ENCODE measurements around the gene KRT86.

The KRT86 gene

DNA sequence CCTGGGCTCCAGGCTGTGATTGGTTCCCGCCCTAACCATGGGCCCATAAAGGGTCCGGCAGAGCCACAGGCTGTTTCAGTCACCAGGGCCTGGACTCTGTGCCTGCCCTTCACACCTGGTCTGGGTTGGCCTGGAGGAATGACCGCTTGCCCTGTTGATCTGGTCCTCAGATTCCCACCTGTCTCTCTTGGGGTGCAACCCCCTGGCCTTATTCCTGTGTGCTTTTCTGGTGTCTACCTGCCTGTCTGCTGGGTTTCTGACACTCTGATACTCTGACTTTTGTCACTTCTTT is 49.7 kb downstream of the KRT86 start:
- Histone ChIP-seq H3K4me3 (ENCODE audit: insufficient read length, low read depth) (no peak overlapping the region), H3K9me3 (ENCODE audit: insufficient read depth, low read length) (no peaks in the 10 kb centered on the region), H3K27me3 (ENCODE audit: insufficient read depth, insufficient read length) (no peaks in the 10 kb centered on the region), H3K36me3 (ENCODE audit: insufficient read depth, insufficient read length, low read length) (no peaks in the 10 kb centered on the region), H3K4me1 (ENCODE audit: insufficient read depth, insufficient read length) (no peaks in the 10 kb centered on the region), H3K9ac (ENCODE audit: insufficient read length, low read depth) (no peak overlapping the region)
- no peak for TF ChIP-seq SUZ12 (IDR thresholded peaks at IDR 0.05; ENCODE audit: extremely low read depth, insufficient read depth, insufficient read length)
- no peak for TF ChIP-seq YY1 (IDR thresholded peaks at IDR 0.05; ENCODE audit: insufficient read depth, insufficient read length)
- TF ChIP-seq ZNF274 (IDR thresholded peaks at IDR 0.05; ENCODE audit: low read depth, low read length): no peak
- no peak for DNase-seq (ENCODE audit: low read depth, low spot score)

DNA sequence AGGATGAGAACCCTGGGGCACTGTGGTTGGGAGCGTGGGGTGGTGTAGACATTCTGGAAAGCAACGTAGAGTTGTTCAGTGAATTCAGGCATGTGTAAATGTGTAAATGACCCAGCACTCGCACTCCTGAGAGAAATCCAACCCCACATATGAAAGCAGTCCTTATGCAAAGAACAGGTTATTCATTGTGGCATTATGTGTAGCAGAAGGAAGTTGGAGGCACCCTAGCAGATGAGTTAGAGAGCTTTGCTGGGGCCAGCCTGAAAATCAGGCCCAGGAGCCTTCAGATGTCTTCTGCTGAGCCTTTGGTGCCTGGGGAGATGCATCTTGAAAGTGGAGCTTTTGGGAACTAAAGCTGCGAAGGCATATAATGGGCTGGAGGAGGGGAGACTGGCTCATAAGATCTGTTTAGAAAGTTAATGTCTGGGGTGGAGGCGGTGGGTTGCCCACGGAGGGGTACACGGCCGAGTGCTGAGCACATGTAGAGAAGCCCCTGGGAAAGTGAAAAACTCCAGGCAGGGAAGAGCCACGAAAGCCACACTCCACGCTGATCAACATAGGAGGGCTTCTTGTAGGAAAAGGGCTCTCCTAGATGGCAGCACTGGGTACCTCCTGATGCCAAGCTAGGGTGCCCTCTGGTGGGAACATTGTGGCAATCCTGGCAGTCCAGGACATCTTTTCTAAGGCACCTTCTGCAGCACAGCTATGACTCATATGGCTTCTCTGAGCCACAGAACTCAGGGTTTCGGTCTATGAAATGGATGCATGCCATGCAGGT is 52.8 kb downstream of the KRT86 start:
- H3K36me3 ChIP-seq (ENCODE audit: insufficient read depth, insufficient read length, low read length): no peaks in the 10 kb centered on the region
- H3K4me1 ChIP-seq (ENCODE audit: insufficient read depth, insufficient read length): no peaks in the 10 kb centered on the region
- H3K27me3 ChIP-seq (ENCODE audit: insufficient read depth, insufficient read length): peaks cover under 1% of the 10 kb centered on the region
- H3K4me3 ChIP-seq (ENCODE audit: insufficient read length, low read depth): no peak overlapping the region
- no peak overlapping the region for H3K9ac ChIP-seq (ENCODE audit: insufficient read length, low read depth)
- DNase-seq (ENCODE audit: low read depth, low spot score): peak; percentile 90
- no peak for TF ChIP-seq ZNF274 (IDR thresholded peaks at IDR 0.05; ENCODE audit: low read depth, low read length)
- TF ChIP-seq SUZ12 (IDR thresholded peaks at IDR 0.05; ENCODE audit: extremely low read depth, insufficient read depth, insufficient read length): no peak
- no peak for TF ChIP-seq YY1 (IDR thresholded peaks at IDR 0.05; ENCODE audit: insufficient read depth, insufficient read length)
- H3K9me3 ChIP-seq (ENCODE audit: insufficient read depth, low read length): no peaks in the 10 kb centered on the region

GRCh38 chr12:52327830-52328500 is 53.5 kb downstream of the KRT86 start:
- H3K9me3 ChIP-seq (ENCODE audit: insufficient read depth, low read length): no peaks in the 10 kb centered on the region

GRCh38 chr12:52331039-52331438 is 56.6 kb downstream of the KRT86 start:
- H3K36me3 ChIP-seq (ENCODE audit: insufficient read depth, insufficient read length, low read length): no peaks in the 10 kb centered on the region
- no peaks in the 10 kb centered on the region for H3K4me1 ChIP-seq (ENCODE audit: insufficient read depth, insufficient read length)
- H3K9ac ChIP-seq (ENCODE audit: insufficient read length, low read depth): no peak overlapping the region
- TF ChIP-seq SUZ12 (IDR thresholded peaks at IDR 0.05; ENCODE audit: extremely low read depth, insufficient read depth, insufficient read length): no peak
- no peak for TF ChIP-seq ZNF274 (IDR thresholded peaks at IDR 0.05; ENCODE audit: low read depth, low read length)
- TF ChIP-seq YY1 (IDR thresholded peaks at IDR 0.05; ENCODE audit: insufficient read depth, insufficient read length): no peak
- no peaks in the 10 kb centered on the region for H3K9me3 ChIP-seq (ENCODE audit: insufficient read depth, low read length)
- DNase-seq (ENCODE audit: low read depth, low spot score): no peak
- H3K27me3 ChIP-seq (ENCODE audit: insufficient read depth, insufficient read length): peaks cover 2% of the 10 kb centered on the region
- no peak overlapping the region for H3K4me3 ChIP-seq (ENCODE audit: insufficient read length, low read depth)

More at GRCh38 chr12:52327830-52328500, 53.5 kb downstream of the KRT86 start:
- H3K4me1 ChIP-seq (ENCODE audit: insufficient read depth, insufficient read length): no peaks in the 10 kb centered on the region
- TF ChIP-seq SUZ12 (IDR thresholded peaks at IDR 0.05; ENCODE audit: extremely low read depth, insufficient read depth, insufficient read length) (no peak), YY1 (IDR thresholded peaks at IDR 0.05; ENCODE audit: insufficient read depth, insufficient read length) (no peak), ZNF274 (IDR thresholded peaks at IDR 0.05; ENCODE audit: low read depth, low read length) (no peak)
- peaks cover 2% of the 10 kb centered on the region for H3K27me3 ChIP-seq (ENCODE audit: insufficient read depth, insufficient read length)
- no peak for DNase-seq (ENCODE audit: low read depth, low spot score)
- H3K9ac ChIP-seq (ENCODE audit: insufficient read length, low read depth): no peak overlapping the region
- H3K36me3 ChIP-seq (ENCODE audit: insufficient read depth, insufficient read length, low read length): no peaks in the 10 kb centered on the region
- no peak overlapping the region for H3K4me3 ChIP-seq (ENCODE audit: insufficient read length, low read depth)

GRCh38 chr12:52331833-52332232 is 57.4 kb downstream of the KRT86 start:
- Histone ChIP-seq H3K9me3 (ENCODE audit: insufficient read depth, low read length) (no peaks in the 10 kb centered on the region), H3K36me3 (ENCODE audit: insufficient read depth, insufficient read length, low read length) (no peaks in the 10 kb centered on the region), H3K9ac (ENCODE audit: insufficient read length, low read depth) (no peak overlapping the region), H3K4me1 (ENCODE audit: insufficient read depth, insufficient read length) (no peaks in the 10 kb centered on the region), H3K4me3 (ENCODE audit: insufficient read length, low read depth) (no peak overlapping the region), H3K27me3 (ENCODE audit: insufficient read depth, insufficient read length) (peaks cover 2% of the 10 kb centered on the region)
- no peak for DNase-seq (ENCODE audit: low read depth, low spot score)
- TF ChIP-seq ZNF274 (IDR thresholded peaks at IDR 0.05; ENCODE audit: low read depth, low read length): no peak
- no peak for TF ChIP-seq SUZ12 (IDR thresholded peaks at IDR 0.05; ENCODE audit: extremely low read depth, insufficient read depth, insufficient read length)

- no peak overlapping the region for H3K4me3 ChIP-seq (ENCODE audit: insufficient read length, low read depth)
- H3K9me3 ChIP-seq (ENCODE audit: insufficient read depth, low read length): no peaks in the 10 kb centered on the region
- no peaks in the 10 kb centered on the region for H3K4me1 ChIP-seq (ENCODE audit: insufficient read depth, insufficient read length)
- DNase-seq (ENCODE audit: low read depth, low spot score): no peak
- TF ChIP-seq YY1 (IDR thresholded peaks at IDR 0.05; ENCODE audit: insufficient read depth, insufficient read length): no peak
- no peak for TF ChIP-seq ZNF274 (IDR thresholded peaks at IDR 0.05; ENCODE audit: low read depth, low read length)
- no peak for TF ChIP-seq SUZ12 (IDR thresholded peaks at IDR 0.05; ENCODE audit: extremely low read depth, insufficient read depth, insufficient read length)
- no peak overlapping the region for H3K9ac ChIP-seq (ENCODE audit: insufficient read length, low read depth)
- peaks cover 2% of the 10 kb centered on the region for H3K27me3 ChIP-seq (ENCODE audit: insufficient read depth, insufficient read length)
- H3K36me3 ChIP-seq (ENCODE audit: insufficient read depth, insufficient read length, low read length): no peaks in the 10 kb centered on the region
Measured at GRCh38 chr12:52332381-52332780, 57.9 kb downstream of the KRT86 start.

GRCh38 chr12:52333321-52333720 is 58.9 kb downstream of the KRT86 start:
- no peaks in the 10 kb centered on the region for H3K36me3 ChIP-seq (ENCODE audit: insufficient read depth, insufficient read length, low read length)
- H3K9me3 ChIP-seq (ENCODE audit: insufficient read depth, low read length): no peaks in the 10 kb centered on the region
- no peaks in the 10 kb centered on the region for H3K4me1 ChIP-seq (ENCODE audit: insufficient read depth, insufficient read length)
- H3K9ac ChIP-seq (ENCODE audit: insufficient read length, low read depth): no peak overlapping the region
- DNase-seq (ENCODE audit: low read depth, low spot score): no peak
- no peak for TF ChIP-seq SUZ12 (IDR thresholded peaks at IDR 0.05; ENCODE audit: extremely low read depth, insufficient read depth, insufficient read length)
- TF ChIP-seq ZNF274 (IDR thresholded peaks at IDR 0.05; ENCODE audit: low read depth, low read length): no peak
- TF ChIP-seq YY1 (IDR thresholded peaks at IDR 0.05; ENCODE audit: insufficient read depth, insufficient read length): no peak
- H3K27me3 ChIP-seq (ENCODE audit: insufficient read depth, insufficient read length): peaks cover 2% of the 10 kb centered on the region
- H3K4me3 ChIP-seq (ENCODE audit: insufficient read length, low read depth): no peak overlapping the region

All from NT2/D1 (cell line).